ENCODE results near the gene NDUFB5.

NDUFB5 gene

DNA sequence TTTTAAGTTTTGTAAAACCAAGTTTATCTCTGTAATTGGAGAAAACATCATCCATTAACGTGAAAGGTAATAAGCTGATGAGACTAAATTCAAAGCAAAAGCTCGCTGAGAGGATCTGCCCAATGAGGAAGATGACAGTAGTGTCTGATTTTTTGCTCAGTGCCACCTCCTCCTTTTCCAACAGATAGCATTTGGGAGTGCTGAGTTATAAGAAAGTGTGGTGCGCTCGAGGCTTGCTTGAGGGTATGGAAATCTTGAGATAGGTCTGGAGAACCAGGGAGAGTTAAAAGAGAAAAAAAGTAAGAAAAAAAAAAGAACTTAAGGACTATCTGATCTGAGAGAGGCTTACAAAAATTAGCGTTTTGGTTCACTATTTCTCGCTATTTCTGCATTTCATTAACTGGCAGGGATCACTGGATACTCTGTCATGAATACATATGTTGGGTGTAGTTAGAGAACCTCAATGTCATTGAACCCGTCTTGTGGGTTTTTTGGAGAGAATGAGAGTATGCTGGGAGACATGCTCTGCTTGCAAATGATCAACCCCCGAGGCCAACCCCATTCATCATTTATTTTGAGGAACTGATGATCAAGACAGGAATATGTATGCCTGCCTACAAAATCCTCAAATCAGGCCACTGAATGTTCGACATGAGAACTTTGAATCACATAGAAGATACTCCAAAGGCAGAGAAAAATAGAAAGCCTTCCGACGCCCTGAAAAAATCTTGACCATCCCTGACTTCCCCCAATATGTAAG is 47.3 kb downstream of the NDUFB5 start:
- no peaks in the 10 kb centered on the region for H3K36me3 ChIP-seq (ENCODE audit: insufficient read depth, low read length)

DNA sequence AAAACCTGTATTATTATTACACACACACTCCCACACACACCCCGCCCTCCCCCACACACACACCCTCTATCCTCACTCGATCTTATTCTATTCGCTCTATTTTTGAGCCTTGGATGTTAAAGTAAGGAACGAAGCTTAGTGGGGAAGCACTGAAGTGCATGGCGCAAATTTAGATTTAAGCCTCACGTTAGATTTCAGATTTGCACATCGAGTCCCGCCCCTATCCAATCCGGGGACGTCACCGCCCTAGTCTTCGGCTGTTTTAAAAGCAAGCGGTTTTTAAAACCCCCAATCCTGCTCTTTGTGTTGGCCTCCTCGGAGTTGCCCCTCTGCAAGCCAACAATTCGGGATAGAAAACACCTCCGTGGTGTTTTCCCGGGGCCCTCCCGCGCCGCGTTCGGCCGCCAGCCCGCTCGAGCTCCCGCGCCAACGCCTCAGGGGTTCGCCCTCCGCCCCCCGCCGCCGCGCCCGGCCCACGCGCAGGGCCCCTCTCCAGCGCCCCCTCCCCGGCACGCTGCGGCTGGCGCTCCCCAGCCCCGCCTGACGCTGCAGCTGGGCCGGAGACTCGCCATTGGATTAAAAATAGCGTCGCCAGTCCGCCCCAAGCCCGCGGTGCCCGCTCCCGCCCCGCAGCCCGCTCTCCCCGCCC is 48.0 kb downstream of the NDUFB5 start, which contains the start of gene USP13:
Gene USP13 (plus strand): TSS at position 594 of the 649 bp plus-strand sequence. CDS start 186 bp downstream, outside the sequence.
- no peaks in the 10 kb centered on the region for H3K9me3 ChIP-seq (ENCODE audit: low read length)
- H2AFZ ChIP-seq (ENCODE audit: low read depth, low read length): peak within 1 kb of the TSS; percentile 80
- H3K4me3 ChIP-seq (ENCODE audit: low read length): peak within 1 kb of the TSS; percentile 99
- H3K4me1 ChIP-seq (ENCODE audit: insufficient read depth, low read length): peaks cover 14% of the 10 kb centered on the region
- H3K27me3 ChIP-seq (ENCODE audit: insufficient read depth, low read length): no peaks in the 10 kb centered on the region
- H3K36me3 ChIP-seq (ENCODE audit: insufficient read depth, low read length): no peaks in the 10 kb centered on the region

More for the DNA sequence above, 47.3 kb downstream of the NDUFB5 start:
- Histone ChIP-seq H3K27me3 (ENCODE audit: insufficient read depth, low read length) (no peaks in the 10 kb centered on the region), H3K4me3 (ENCODE audit: low read length) (peak overlapping the region; percentile 99), H2AFZ (ENCODE audit: low read depth, low read length) (peak overlapping the region; percentile 31), H3K9me3 (ENCODE audit: low read length) (no peaks in the 10 kb centered on the region), H3K4me1 (ENCODE audit: insufficient read depth, low read length) (peaks cover 14% of the 10 kb centered on the region)

DNA sequence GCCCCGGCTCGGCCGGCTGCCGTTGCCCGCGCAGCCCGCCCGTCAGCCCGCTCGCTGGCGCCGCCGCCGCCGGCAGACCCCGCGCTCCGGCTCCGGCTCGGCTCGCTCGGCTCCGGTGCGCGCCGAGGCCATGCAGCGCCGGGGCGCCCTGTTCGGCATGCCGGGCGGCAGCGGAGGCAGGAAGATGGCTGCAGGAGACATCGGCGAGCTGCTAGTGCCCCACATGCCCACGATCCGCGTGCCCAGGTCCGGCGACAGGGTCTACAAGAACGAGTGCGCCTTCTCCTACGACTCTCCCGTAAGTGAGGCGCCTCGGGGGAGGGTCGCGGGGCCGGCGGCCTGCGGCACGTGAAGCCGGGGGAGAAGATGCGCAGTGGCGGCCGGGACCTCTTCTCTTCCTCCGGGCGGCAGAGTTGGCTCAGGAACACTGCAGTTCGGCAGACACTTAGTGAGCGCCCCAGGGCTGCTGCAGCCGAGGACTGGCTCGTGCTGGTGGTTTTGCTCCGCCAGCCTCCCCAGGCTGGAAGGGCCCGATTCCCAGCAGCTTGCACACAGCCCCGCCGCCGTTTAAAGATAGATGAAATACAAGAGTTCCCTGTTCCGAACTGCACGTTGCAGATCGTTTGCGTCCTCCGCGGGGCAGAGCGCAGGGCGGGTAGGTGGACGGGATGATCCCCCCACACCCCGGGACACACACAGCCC is 48.7 kb downstream of the NDUFB5 start:
- H2AFZ ChIP-seq (ENCODE audit: low read depth, low read length): peak overlapping the region; percentile 80
- H3K36me3 ChIP-seq (ENCODE audit: insufficient read depth, low read length): no peaks in the 10 kb centered on the region
- H3K4me1 ChIP-seq (ENCODE audit: insufficient read depth, low read length): peaks cover 14% of the 10 kb centered on the region
- H3K4me3 ChIP-seq (ENCODE audit: low read length): peak overlapping the region; percentile 99
- H3K27me3 ChIP-seq (ENCODE audit: insufficient read depth, low read length): no peaks in the 10 kb centered on the region
- H3K9me3 ChIP-seq (ENCODE audit: low read length): no peaks in the 10 kb centered on the region

DNA sequence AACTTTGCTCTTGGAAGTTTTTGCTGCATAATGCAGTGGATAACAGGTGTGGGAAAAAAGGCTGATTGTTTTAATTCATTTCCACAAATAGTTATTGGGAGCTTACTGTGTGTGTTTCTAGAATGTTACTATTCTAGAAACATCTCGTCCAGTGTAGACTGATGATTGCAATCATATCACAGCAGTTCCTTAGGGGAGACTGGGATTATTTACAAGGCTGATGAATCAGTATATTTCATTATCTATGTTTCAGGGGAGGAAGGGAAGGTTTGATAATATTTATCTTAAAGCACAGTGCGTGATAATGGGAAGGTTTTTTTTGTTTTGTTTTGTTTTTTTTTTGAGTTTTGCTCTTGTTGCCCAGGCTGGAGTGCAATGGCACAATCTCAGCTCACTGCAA is 50.6 kb downstream of the NDUFB5 start:
- Histone ChIP-seq H3K27me3 (ENCODE audit: insufficient read depth, low read length) (no peaks in the 10 kb centered on the region), H3K9me3 (ENCODE audit: low read length) (no peaks in the 10 kb centered on the region), H3K36me3 (ENCODE audit: insufficient read depth, low read length) (no peaks in the 10 kb centered on the region), H3K4me1 (ENCODE audit: insufficient read depth, low read length) (peaks cover 14% of the 10 kb centered on the region), H3K4me3 (ENCODE audit: low read length) (peak overlapping the region; percentile 99), H2AFZ (ENCODE audit: low read depth, low read length) (no peak overlapping the region)

DNA sequence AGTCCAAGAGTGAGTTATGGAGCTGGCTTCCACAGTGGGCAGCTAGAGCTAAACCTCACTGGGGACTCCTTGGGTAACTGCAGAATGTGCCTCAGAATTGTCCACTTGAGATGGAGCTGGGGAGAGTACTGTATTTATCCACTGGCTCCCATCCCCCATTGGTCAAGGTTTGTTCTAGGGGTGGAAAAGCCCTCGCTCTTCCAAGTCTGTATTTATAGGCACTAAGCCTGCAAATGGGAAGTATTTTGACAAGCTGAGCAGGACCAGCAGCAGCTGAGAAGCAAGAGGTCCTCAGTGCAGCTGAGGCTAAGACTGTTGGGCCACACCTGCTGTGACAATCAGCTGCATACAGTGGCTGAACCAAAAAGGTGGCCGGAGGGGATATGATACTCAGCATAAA is 54.0 kb downstream of the NDUFB5 start:
- Histone ChIP-seq H3K4me1 (ENCODE audit: insufficient read depth, low read length) (peaks cover 18% of the 10 kb centered on the region), H3K4me3 (ENCODE audit: low read length) (no peak overlapping the region), H3K9me3 (ENCODE audit: low read length) (no peaks in the 10 kb centered on the region), H2AFZ (ENCODE audit: low read depth, low read length) (no peak overlapping the region), H3K36me3 (ENCODE audit: insufficient read depth, low read length) (no peaks in the 10 kb centered on the region), H3K27me3 (ENCODE audit: insufficient read depth, low read length) (no peaks in the 10 kb centered on the region)

DNA sequence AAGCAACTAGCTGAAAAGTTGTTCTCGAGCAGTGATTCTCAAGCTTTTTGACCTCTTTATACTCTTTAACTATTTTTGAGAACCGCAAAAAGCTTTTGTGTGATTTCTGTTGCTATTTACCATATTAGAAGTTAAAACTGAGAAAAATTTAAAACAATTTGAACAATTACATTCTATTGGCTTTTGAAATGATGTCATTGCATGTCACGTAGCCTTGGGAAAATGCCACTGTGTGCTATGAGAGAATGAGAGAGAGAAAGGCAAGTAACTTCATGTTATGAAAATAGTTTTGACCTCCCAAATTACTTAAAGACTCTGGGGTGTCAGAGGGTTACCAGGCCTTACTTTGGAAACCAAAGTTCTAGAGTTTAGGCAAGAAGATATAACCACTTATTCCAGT is 56.3 kb downstream of the NDUFB5 start:
- H3K9me3 ChIP-seq (ENCODE audit: low read length): no peaks in the 10 kb centered on the region
- H3K36me3 ChIP-seq (ENCODE audit: insufficient read depth, low read length): no peaks in the 10 kb centered on the region
- no peak overlapping the region for H3K4me3 ChIP-seq (ENCODE audit: low read length)
- peaks cover 9% of the 10 kb centered on the region for H3K4me1 ChIP-seq (ENCODE audit: insufficient read depth, low read length)
- no peaks in the 10 kb centered on the region for H3K27me3 ChIP-seq (ENCODE audit: insufficient read depth, low read length)
- no peak overlapping the region for H2AFZ ChIP-seq (ENCODE audit: low read depth, low read length)

DNA sequence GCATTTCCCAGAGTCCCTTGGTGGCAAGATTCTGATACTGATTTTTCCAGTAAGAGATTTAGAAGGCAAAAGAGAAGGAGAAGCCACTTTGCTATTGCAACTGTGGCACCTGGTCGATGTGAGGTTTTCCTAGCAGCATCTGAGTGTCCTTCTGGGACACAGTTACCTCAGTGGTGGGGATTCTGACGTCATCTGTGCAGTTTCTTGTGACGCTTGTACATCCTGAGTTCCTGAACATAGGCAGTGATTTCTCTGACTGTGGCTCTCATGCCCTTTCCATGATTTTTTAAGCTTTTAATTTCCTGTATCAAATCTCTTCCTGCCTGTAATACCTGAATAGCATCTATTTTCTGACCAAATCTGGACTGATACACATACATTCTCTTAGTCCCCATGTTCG is 57.2 kb downstream of the NDUFB5 start:
- Histone ChIP-seq H3K4me1 (ENCODE audit: insufficient read depth, low read length) (peaks cover 9% of the 10 kb centered on the region), H2AFZ (ENCODE audit: low read depth, low read length) (no peak overlapping the region), H3K36me3 (ENCODE audit: insufficient read depth, low read length) (no peaks in the 10 kb centered on the region), H3K27me3 (ENCODE audit: insufficient read depth, low read length) (no peaks in the 10 kb centered on the region), H3K4me3 (ENCODE audit: low read length) (no peak overlapping the region), H3K9me3 (ENCODE audit: low read length) (no peaks in the 10 kb centered on the region)

DNA sequence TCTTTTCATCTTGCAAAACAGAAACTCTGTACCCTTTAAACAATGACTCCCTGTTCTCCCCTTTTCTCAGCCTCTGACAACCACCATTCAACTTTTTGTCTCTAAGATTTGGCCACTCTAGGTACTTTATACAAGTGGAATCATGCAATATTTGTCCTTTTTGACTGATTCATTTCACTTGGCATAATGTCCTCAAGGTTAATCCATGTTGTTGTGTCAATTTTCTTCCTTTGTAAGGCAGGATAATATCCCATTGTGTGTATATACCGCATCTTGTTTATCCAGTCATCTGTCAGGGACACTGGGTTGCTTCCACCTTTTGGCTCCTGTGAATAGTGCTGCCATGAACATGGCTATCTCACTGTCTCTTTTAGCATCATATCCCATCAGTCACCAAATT is 58.5 kb downstream of the NDUFB5 start:
- Histone ChIP-seq H3K27me3 (ENCODE audit: insufficient read depth, low read length) (no peaks in the 10 kb centered on the region), H3K4me3 (ENCODE audit: low read length) (no peak overlapping the region), H2AFZ (ENCODE audit: low read depth, low read length) (no peak overlapping the region), H3K9me3 (ENCODE audit: low read length) (no peaks in the 10 kb centered on the region), H3K36me3 (ENCODE audit: insufficient read depth, low read length) (no peaks in the 10 kb centered on the region), H3K4me1 (ENCODE audit: insufficient read depth, low read length) (peaks cover 9% of the 10 kb centered on the region)

DNA sequence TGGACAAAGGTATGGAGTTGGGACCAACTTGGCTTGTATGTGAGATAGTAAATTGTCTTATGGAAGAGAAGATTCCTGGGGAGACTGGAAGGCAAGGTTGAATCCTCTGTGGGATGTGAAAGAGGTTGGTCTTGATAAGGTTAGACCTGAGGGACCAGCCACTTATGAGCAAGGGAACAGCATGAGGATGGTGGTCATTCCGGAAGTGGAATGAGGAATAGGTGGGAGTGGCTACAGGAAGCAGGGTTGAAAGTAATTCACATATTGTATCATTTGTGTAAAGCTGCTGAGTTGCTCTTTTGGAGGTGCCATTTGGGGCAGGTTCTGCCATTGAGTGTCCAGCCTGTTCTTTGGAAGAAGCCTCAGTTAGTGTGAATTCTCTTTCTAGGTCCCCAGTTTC is 61.4 kb downstream of the NDUFB5 start:
- no peaks in the 10 kb centered on the region for H3K9me3 ChIP-seq (ENCODE audit: low read length)
- no peak overlapping the region for H2AFZ ChIP-seq (ENCODE audit: low read depth, low read length)
- H3K36me3 ChIP-seq (ENCODE audit: insufficient read depth, low read length): no peaks in the 10 kb centered on the region
- no peak overlapping the region for H3K4me3 ChIP-seq (ENCODE audit: low read length)
- H3K4me1 ChIP-seq (ENCODE audit: insufficient read depth, low read length): peaks cover 9% of the 10 kb centered on the region
- H3K27me3 ChIP-seq (ENCODE audit: insufficient read depth, low read length): no peaks in the 10 kb centered on the region

DNA sequence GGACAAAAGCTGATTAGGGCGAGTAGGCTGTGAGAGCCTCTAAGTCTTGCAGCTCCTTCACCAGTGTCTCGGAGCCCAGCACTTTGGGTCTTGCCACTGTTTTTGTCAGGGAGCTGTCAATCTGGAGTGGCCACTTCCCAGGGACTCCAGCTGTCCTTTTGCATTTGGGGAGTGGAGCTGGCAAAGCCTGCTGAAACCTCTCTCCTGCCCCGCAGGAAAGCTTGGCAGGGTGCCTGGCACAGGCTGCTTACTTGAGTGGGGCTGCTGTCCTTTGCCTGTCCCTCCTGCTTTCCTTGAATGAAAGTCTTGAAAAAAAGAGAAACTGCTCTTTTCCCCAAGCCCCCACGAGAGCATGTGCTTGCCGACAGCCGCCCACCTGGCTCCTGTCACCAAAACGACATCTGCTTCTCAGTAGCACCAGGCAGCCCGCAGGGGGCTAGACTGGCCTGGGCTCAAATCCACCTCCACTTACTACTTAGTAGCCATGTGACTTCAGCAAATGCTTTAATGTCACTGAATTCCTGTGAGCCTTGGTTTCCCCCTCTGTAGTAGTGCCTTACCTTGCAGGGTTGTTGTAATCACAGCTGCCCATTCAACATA is 61.9 kb downstream of the NDUFB5 start:
- Histone ChIP-seq H3K36me3 (ENCODE audit: insufficient read depth, low read length) (no peaks in the 10 kb centered on the region), H3K9me3 (ENCODE audit: low read length) (no peaks in the 10 kb centered on the region), H3K27me3 (ENCODE audit: insufficient read depth, low read length) (no peaks in the 10 kb centered on the region), H2AFZ (ENCODE audit: low read depth, low read length) (no peak overlapping the region), H3K4me1 (ENCODE audit: insufficient read depth, low read length) (peaks cover 9% of the 10 kb centered on the region), H3K4me3 (ENCODE audit: low read length) (no peak overlapping the region)

DNA sequence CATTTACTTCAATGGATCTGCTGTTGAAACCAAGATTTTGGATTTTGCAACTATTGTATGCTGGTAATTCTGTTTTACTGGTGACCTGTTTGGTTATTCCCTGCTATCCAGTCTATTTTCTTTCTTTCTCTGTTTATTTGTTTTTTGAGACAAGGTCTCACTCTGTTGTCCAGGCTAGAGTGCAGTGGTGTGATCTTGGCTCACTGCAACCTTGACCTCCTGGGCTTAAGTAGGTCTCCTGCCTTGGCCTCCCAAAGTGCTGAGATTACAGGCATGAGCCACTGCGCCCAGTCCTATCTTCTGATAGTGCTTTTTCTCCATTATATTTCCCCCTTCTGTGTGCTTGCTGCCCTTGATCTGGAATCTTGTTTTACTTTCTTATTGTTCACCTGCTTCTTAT is 63.8 kb downstream of the NDUFB5 start:
- H3K9me3 ChIP-seq (ENCODE audit: low read length): no peaks in the 10 kb centered on the region
- no peaks in the 10 kb centered on the region for H3K27me3 ChIP-seq (ENCODE audit: insufficient read depth, low read length)
- no peak overlapping the region for H2AFZ ChIP-seq (ENCODE audit: low read depth, low read length)
- H3K4me1 ChIP-seq (ENCODE audit: insufficient read depth, low read length): peaks cover 3% of the 10 kb centered on the region
- H3K36me3 ChIP-seq (ENCODE audit: insufficient read depth, low read length): no peaks in the 10 kb centered on the region
- no peak overlapping the region for H3K4me3 ChIP-seq (ENCODE audit: low read length)

DNA sequence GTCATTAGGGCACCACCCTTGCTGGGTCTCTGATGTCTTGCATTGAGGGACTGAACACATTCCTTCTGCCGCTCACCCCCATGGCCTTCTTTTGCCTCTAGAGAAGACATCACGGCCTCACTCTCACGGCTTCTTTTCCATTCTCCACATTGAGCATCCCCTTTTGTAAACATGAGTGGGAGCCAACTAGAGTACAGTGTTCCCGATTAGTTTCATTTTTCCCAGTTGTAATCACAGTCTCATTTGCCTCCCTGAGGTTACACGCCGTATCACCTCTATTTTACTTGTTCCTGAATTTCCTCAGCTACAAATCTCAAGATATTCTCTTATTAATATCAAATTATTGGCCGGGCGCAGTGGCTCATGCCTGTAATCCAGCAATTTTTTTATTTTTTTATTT is 65.7 kb downstream of the NDUFB5 start:
- Histone ChIP-seq H3K9me3 (ENCODE audit: low read length) (no peaks in the 10 kb centered on the region), H3K4me3 (ENCODE audit: low read length) (no peak overlapping the region)

DNA sequence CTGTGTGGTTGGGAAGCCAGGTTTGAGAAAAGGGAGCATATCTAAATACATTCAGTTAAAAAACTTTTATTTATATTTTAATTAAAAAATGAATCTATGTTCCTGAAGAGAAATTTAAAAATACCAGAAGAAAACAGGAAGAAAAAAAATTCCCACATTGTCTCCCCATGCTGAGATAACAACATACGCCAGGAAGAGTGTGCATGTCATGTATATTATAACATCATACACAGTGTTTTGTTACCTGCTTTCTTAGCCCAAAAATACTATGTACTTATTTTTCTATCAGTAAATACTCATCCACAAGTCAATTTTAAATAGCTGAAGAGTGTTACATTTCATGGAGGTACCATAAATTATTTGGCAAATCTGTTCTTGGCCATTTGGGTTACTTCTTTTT is 66.7 kb downstream of the NDUFB5 start:
- H3K27me3 ChIP-seq (ENCODE audit: insufficient read depth, low read length): no peaks in the 10 kb centered on the region
- H3K4me1 ChIP-seq (ENCODE audit: insufficient read depth, low read length): peaks cover 3% of the 10 kb centered on the region
- no peak overlapping the region for H2AFZ ChIP-seq (ENCODE audit: low read depth, low read length)
- no peak overlapping the region for H3K4me3 ChIP-seq (ENCODE audit: low read length)
- no peaks in the 10 kb centered on the region for H3K36me3 ChIP-seq (ENCODE audit: insufficient read depth, low read length)
- H3K9me3 ChIP-seq (ENCODE audit: low read length): no peaks in the 10 kb centered on the region

More for the DNA sequence above, 65.7 kb downstream of the NDUFB5 start:
- H3K4me1 ChIP-seq (ENCODE audit: insufficient read depth, low read length): peaks cover 3% of the 10 kb centered on the region
- no peak overlapping the region for H2AFZ ChIP-seq (ENCODE audit: low read depth, low read length)
- H3K36me3 ChIP-seq (ENCODE audit: insufficient read depth, low read length): no peaks in the 10 kb centered on the region
- no peaks in the 10 kb centered on the region for H3K27me3 ChIP-seq (ENCODE audit: insufficient read depth, low read length)

All from neuron (in vitro differentiated cells).